Activated CD4-positive, alpha-beta T cell treated with anti-CD3 and anti-CD28 coated beads, Interleukin-2, amount 10 ng/mL, durations not matched to agents 7 days and 5 days (primary cell): Measurements from ENCODE around the gene VAMP8. TPM values are rescaled to one million over a fixed set of nuclear protein-coding genes. Genes with fewer than 3 reads are reported as not detected.
A peak's percentile ranks its signal among the peaks of the same experiment; 100 is the strongest.

Experiments
- CTCF ChIA-PET: fragments of 350-600 bp; sonication (Branson Sonifier 250); formaldehyde crosslinking; loops from one replicate; lab custom pipeline; 2021; ENCODE audit warnings: antibody characterized with exemption; lab: Charles Lee
- POLR2A ChIA-PET: fragments of 350-600 bp; sonication (Branson Sonifier 250); formaldehyde crosslinking; loops from one replicate; lab custom pipeline; 2021; ENCODE audit warnings: antibody characterized with exemption; lab: Charles Lee
- DNase-seq: peaks from one replicate; pipeline ENCODE4 v3.0.0-alpha.2; 2020
- H3K27ac Mint-ChIP-seq: one replicate; pipeline ENCODE4 v1.8.0; 2021; ENCODE audit warnings: mild to moderate bottlenecking, moderate library complexity, mixed read lengths
- H3K27me3 Mint-ChIP-seq: one replicate; pipeline ENCODE4 v1.8.0; 2021; ENCODE audit warnings: mixed read lengths
- H3K36me3 Mint-ChIP-seq: one replicate; pipeline ENCODE4 v1.8.0; 2021; ENCODE audit warnings: low read depth, mixed read lengths
- H3K4me1 Mint-ChIP-seq: one replicate; pipeline ENCODE4 v1.8.0; 2021; ENCODE audit warnings: mixed read lengths
- H3K4me3 Mint-ChIP-seq: one replicate; pipeline ENCODE4 v1.8.0; 2021; ENCODE audit warnings: mild to moderate bottlenecking, moderate library complexity, mixed read lengths
- H3K9me3 Mint-ChIP-seq: one replicate; pipeline ENCODE4 v1.8.0; 2021; ENCODE audit warnings: mixed read lengths
- total RNA-seq, 2 experiments: library from RNA; stranded (reverse); gene quantifications; one replicate each; pipeline ENCODE4 v1.2.3, GENCODE V29; 2021

Gene VAMP8
- total RNA-seq = 100 to 1,000 TPM; 131 to 149 TPM

- peak; percentile 73 for DNase-seq
- ChIA-PET CTCF (interaction anchor here (1.0 to 2.3 kb wide), 4 partner anchors 10 to 59 kb away, joined by 3 to 10 read pairs (median 4); no protein-coding TSS in a partner anchor), POLR2A (no interaction called here)
- no peaks in the 10 kb centered on the region for H3K9me3 Mint-ChIP-seq
- H3K36me3 Mint-ChIP-seq = peaks cover 31% of the 10 kb centered on the region
- peak within 1 kb of the TSS; percentile 92 for H3K27ac Mint-ChIP-seq
- peak within 1 kb of the TSS; percentile 93 for H3K4me3 Mint-ChIP-seq
- H3K27me3 Mint-ChIP-seq = peaks cover 2% of the 10 kb centered on the region
- peaks cover 39% of the 10 kb centered on the region for H3K4me1 Mint-ChIP-seq
Measured at GRCh38 chr2:85577386-85578242, at the start of gene VAMP8. Gene VAMP8 (plus strand): TSS chr2:85577586. CDS start chr2:85577647, 61 bp downstream.

GRCh38 chr2:85527787-85528186 lies 49.6 kb upstream of the VAMP8 start:
- Mint-ChIP-seq H3K27ac (no peak overlapping the region), H3K4me3 (no peak overlapping the region), H3K9me3 (no peaks in the 10 kb centered on the region), H3K36me3 (no peaks in the 10 kb centered on the region), H3K27me3 (peaks cover 15% of the 10 kb centered on the region), H3K4me1 (peaks cover 4% of the 10 kb centered on the region)
- CTCF ChIA-PET = no interaction called here
- POLR2A ChIA-PET = no interaction called here
- DNase-seq = no peak

GRCh38 chr2:85528355-85528754 lies 49.0 kb upstream of the VAMP8 start:
- Mint-ChIP-seq H3K27me3 (peaks cover 15% of the 10 kb centered on the region), H3K27ac (no peak overlapping the region), H3K4me1 (peaks cover 4% of the 10 kb centered on the region), H3K9me3 (no peaks in the 10 kb centered on the region), H3K4me3 (no peak overlapping the region), H3K36me3 (no peaks in the 10 kb centered on the region)
- ChIA-PET POLR2A (no interaction called here), CTCF (no interaction called here)
- no peak for DNase-seq

GRCh38 chr2:85529809-85530208 lies 47.6 kb upstream of the VAMP8 start:
- no peaks in the 10 kb centered on the region for H3K36me3 Mint-ChIP-seq
- CTCF ChIA-PET = interaction anchor here (0.9 kb wide), 1 partner anchor 9 kb away, joined by 3 read pairs; the partner anchor contains the start of gene MAT2A
- no peaks in the 10 kb centered on the region for H3K9me3 Mint-ChIP-seq
- no peaks in the 10 kb centered on the region for H3K4me1 Mint-ChIP-seq
- H3K27me3 Mint-ChIP-seq = peaks cover 15% of the 10 kb centered on the region
- POLR2A ChIA-PET = no interaction called here
- DNase-seq = no peak
- no peak overlapping the region for H3K4me3 Mint-ChIP-seq
- no peak overlapping the region for H3K27ac Mint-ChIP-seq

GRCh38 chr2:85531589-85531988 lies 45.8 kb upstream of the VAMP8 start:
- H3K27me3 Mint-ChIP-seq = peaks cover 15% of the 10 kb centered on the region
- ChIA-PET CTCF (interaction anchor here (0.6 to 1.6 kb wide), 5 partner anchors 8 to 231 kb away, joined by 3 to 5 read pairs (median 3); no protein-coding TSS in a partner anchor), POLR2A (no interaction called here)
- DNase-seq = no peak
- peaks cover 4% of the 10 kb centered on the region for H3K4me1 Mint-ChIP-seq
- H3K36me3 Mint-ChIP-seq = peaks cover 2% of the 10 kb centered on the region
- H3K9me3 Mint-ChIP-seq = no peaks in the 10 kb centered on the region
- no peak overlapping the region for H3K27ac Mint-ChIP-seq
- H3K4me3 Mint-ChIP-seq = no peak overlapping the region

GRCh38 chr2:85534099-85534498 lies 43.3 kb upstream of the VAMP8 start:
- no peak overlapping the region for H3K27ac Mint-ChIP-seq
- H3K4me3 Mint-ChIP-seq = no peak overlapping the region
- peaks cover 18% of the 10 kb centered on the region for H3K4me1 Mint-ChIP-seq
- H3K9me3 Mint-ChIP-seq = no peaks in the 10 kb centered on the region
- peaks cover 3% of the 10 kb centered on the region for H3K36me3 Mint-ChIP-seq
- DNase-seq = no peak
- H3K27me3 Mint-ChIP-seq = peaks cover under 1% of the 10 kb centered on the region
- ChIA-PET CTCF (interaction anchor here (1.2 kb wide), 1 partner anchor 11 kb away, joined by 6 read pairs; no protein-coding TSS in a partner anchor), POLR2A (interaction anchor here (0.6 kb wide), 1 partner anchor 145 kb away, joined by 3 read pairs; no protein-coding TSS in a partner anchor)

GRCh38 chr2:85534881-85535280 lies 42.5 kb upstream of the VAMP8 start:
- no peak overlapping the region for H3K27ac Mint-ChIP-seq
- no peaks in the 10 kb centered on the region for H3K27me3 Mint-ChIP-seq
- POLR2A ChIA-PET = no interaction called here
- peaks cover 18% of the 10 kb centered on the region for H3K4me1 Mint-ChIP-seq
- H3K9me3 Mint-ChIP-seq = no peaks in the 10 kb centered on the region
- DNase-seq = no peak
- peaks cover 4% of the 10 kb centered on the region for H3K36me3 Mint-ChIP-seq
- CTCF ChIA-PET = interaction anchor here (0.5 to 1.2 kb wide), 2 partner anchors 12 to 17 kb away, joined by 3 to 6 read pairs; no protein-coding TSS in a partner anchor
- H3K4me3 Mint-ChIP-seq = no peak overlapping the region

GRCh38 chr2:85536479-85536878 lies 40.9 kb upstream of the VAMP8 start:
- Mint-ChIP-seq H3K4me3 (no peak overlapping the region), H3K36me3 (peaks cover 20% of the 10 kb centered on the region), H3K4me1 (peaks cover 30% of the 10 kb centered on the region), H3K27me3 (no peaks in the 10 kb centered on the region), H3K9me3 (no peaks in the 10 kb centered on the region), H3K27ac (no peak overlapping the region)
- POLR2A ChIA-PET = no interaction called here
- CTCF ChIA-PET = interaction anchor here (1.1 to 3.2 kb wide), 3 partner anchors 17 to 117 kb away, joined by 4 to 11 read pairs (median 5); no protein-coding TSS in a partner anchor
- no peak for DNase-seq

- ChIA-PET POLR2A (interaction anchor here (0.6 to 1.1 kb wide), 3 partner anchors 12 to 198 kb away, joined by 4 to 8 read pairs (median 4); partner anchors contain the start of gene SH2D6), CTCF (interaction anchor here (0.7 to 5.0 kb wide), 6 partner anchors 13 to 118 kb away, joined by 3 to 40 read pairs (median 7); no protein-coding TSS in a partner anchor)
- Mint-ChIP-seq H3K36me3 (peaks cover 34% of the 10 kb centered on the region), H3K9me3 (no peaks in the 10 kb centered on the region), H3K27ac (peak overlapping the region; percentile 96), H3K27me3 (no peaks in the 10 kb centered on the region), H3K4me1 (peaks cover 44% of the 10 kb centered on the region), H3K4me3 (peak overlapping the region; percentile 97)
- DNase-seq = peak; percentile 48
Measured at GRCh38 chr2:85537600-85538506, 39.5 kb upstream of the VAMP8 start.

- no peaks in the 10 kb centered on the region for H3K27me3 Mint-ChIP-seq
- H3K27ac Mint-ChIP-seq = peak within 1 kb of the TSS; percentile 96
- ChIA-PET CTCF (interaction anchor here (0.7 to 5.0 kb wide), 14 partner anchors 9 to 119 kb away, joined by 3 to 40 read pairs (median 3); no protein-coding TSS in a partner anchor), POLR2A (interaction anchor here (0.6 to 1.3 kb wide), 6 partner anchors 11 to 199 kb away, joined by 3 to 8 read pairs (median 4); partner anchors contain the start of gene SH2D6)
- peak within 1 kb of the TSS; percentile 97 for H3K4me3 Mint-ChIP-seq
- H3K4me1 Mint-ChIP-seq = peaks cover 50% of the 10 kb centered on the region
- no peaks in the 10 kb centered on the region for H3K9me3 Mint-ChIP-seq
- H3K36me3 Mint-ChIP-seq = peaks cover 42% of the 10 kb centered on the region
- DNase-seq = peak; percentile 84
Measured at GRCh38 chr2:85538507-85539360, 38.7 kb upstream of the VAMP8 start, which contains the start of gene MAT2A. Gene MAT2A (plus strand): TSS chr2:85539168. CDS start chr2:85539288, 120 bp downstream.
